HepG2 (cell line): ENCODE measurements around the gene ITCH. TPM values are rescaled to one million over a fixed set of nuclear protein-coding genes. Genes with fewer than 3 reads are reported as not detected.
"Not testable (repeated sequence)": the region's sequence is repeated elsewhere in the genome, so short reads cannot be mapped to it uniquely, and the experiment has no call there.

Experiments
- ATAC-seq: fragments of 200-7000 bp; cut with Tn5 transposase; 3 replicates; pipeline ENCODE4 v1.9.1; 2020; ENCODE audit warnings: mild to moderate bottlenecking, moderate library complexity
- BruUV-seq: library from RNA; stranded (reverse); fragments of 400-500 nt; replicated peaks from 2 replicates; lab custom pipeline; 2021; lab: Mats Ljungman, UMichigan
- CTCF ChIA-PET: fragments of 300-600 bp; formaldehyde crosslinking; extraction: SDS; loops from one replicate; lab custom pipeline; 2021; ENCODE audit warnings: low total read pairs, inconsistent platforms, low intra/inter-chr PET ratio; lab: Yijun Ruan, JAX
- POLR2A ChIA-PET: fragments of 350-600 bp; sonication (Branson Sonifier 250); formaldehyde crosslinking; loops from one replicate; lab custom pipeline; 2020; ENCODE audit warnings: antibody characterized with exemption, inconsistent platforms; lab: Yijun Ruan, JAX
- DNase-seq: peaks from one replicate; pipeline ENCODE4 v3.0.0-alpha.2; 2015; ENCODE audit warnings: low spot score
- FAIRE-seq: peaks from 3 replicates; lab custom pipeline; 2011; peaks lifted over from hg19 to GRCh38; lab: Jason Lieb, UNC
- H2AFZ ChIP-seq: one replicate; pipeline ENCODE4 v1.6.1; 2011; ENCODE audit warnings: low read length, inconsistent platforms
- H3K27ac ChIP-seq: fragments of 300-600 bp; 3 replicates; pipeline ENCODE4 v1.8.0; 2011; ENCODE audit warnings: mixed run types, mild to moderate bottlenecking, mixed read lengths, low read length, inconsistent platforms; ENCODE audit not compliant: insufficient read depth; ENCODE audit errors: extremely low read length
- H3K27me3 ChIP-seq, 2 experiments: fragments of 200-600 bp in 1 of 2; 2 replicates in 1 of 2; 3 replicates in 1 of 2; pipeline versions ENCODE4 v1.6.0 to v1.8.0; 2011; ENCODE audit warnings: low read length in 2 of 2, mild to moderate bottlenecking in 2 of 2, moderate library complexity in 2 of 2, inconsistent platforms in 1 of 2; ENCODE audit not compliant: insufficient read depth in 2 of 2, control insufficient read depth in 1 of 2
- H3K36me3 ChIP-seq, 2 experiments: fragments of 200-600 bp in 1 of 2; replicated peaks in 1 of 2; 2 replicates in 1 of 2; 3 replicates in 1 of 2; pipeline versions ENCODE4 v1.5.1 to v1.8.0; 2011; ENCODE audit warnings: low read length in 2 of 2, inconsistent platforms in 1 of 2; ENCODE audit not compliant: insufficient read depth in 2 of 2, control insufficient read depth in 1 of 2
- H3K4me1 ChIP-seq: 2 replicates; pipeline ENCODE4 v1.5.1; 2012; ENCODE audit warnings: low read length, inconsistent platforms; ENCODE audit not compliant: insufficient read depth
- H3K4me2 ChIP-seq: 2 replicates; pipeline ENCODE4 v1.6.0; 2011; ENCODE audit warnings: low read depth, low read length, inconsistent platforms
- H3K4me3 ChIP-seq, 3 experiments: fragments of 200-600 bp in 1 of 3; sonication (generic), shearing (Covaris generic) in 1 of 3; replicated peaks in 1 of 3; 2 replicates each; pipeline ENCODE4 v1.5.1; 2011 to 2016; ENCODE audit warnings: low read length in 3 of 3, inconsistent platforms in 2 of 3, low read depth in 2 of 3, mild to moderate bottlenecking in 2 of 3, control low read depth in 1 of 3, mixed read lengths in 1 of 3; ENCODE audit not compliant: insufficient read depth in 1 of 3
- H3K79me2 ChIP-seq: one replicate; pipeline ENCODE4 v1.6.1; 2011; ENCODE audit warnings: low read length, inconsistent platforms; ENCODE audit not compliant: insufficient read depth
- H3K9ac ChIP-seq: 2 replicates; pipeline ENCODE4 v1.6.0; 2011; ENCODE audit warnings: mild to moderate bottlenecking, low read depth, low read length, inconsistent platforms; ENCODE audit not compliant: insufficient read depth
- H3K9me3 ChIP-seq: 2 replicates; pipeline ENCODE4 v1.5.1; 2012; ENCODE audit warnings: mild to moderate bottlenecking, low read length
- H4K20me1 ChIP-seq: 2 replicates; pipeline ENCODE4 v1.6.0; 2011; ENCODE audit warnings: inconsistent platforms, mild to moderate bottlenecking, low read length, moderate library complexity; ENCODE audit not compliant: insufficient read depth
- ARNT ChIP-seq: fragments of 450-650 bp; IDR thresholded peaks from 2 replicates; pipeline ENCODE4 v1.6.1; 2017
- DMAP1 ChIP-seq: IDR thresholded peaks from 2 replicates; pipeline ENCODE4 v1.6.1; 2016
- HNF4A ChIP-seq: sonication (generic); formaldehyde crosslinking; IDR thresholded peaks from 2 replicates; pipeline ENCODE4 v1.4.0; 2020; ENCODE audit warnings: missing genetic modification reagents
- MIXL1 ChIP-seq: IDR thresholded peaks from 2 replicates; pipeline ENCODE4 v1.6.1; 2016
- SNRNP70 ChIP-seq: fragments of 200-400 bp; formaldehyde crosslinking; IDR thresholded peaks from 2 replicates; pipeline ENCODE4 v1.6.1; 2017; ENCODE audit warnings: mild to moderate bottlenecking, low read depth, low read length, moderate library complexity
- ZNF121 ChIP-seq: sonication (generic); formaldehyde crosslinking; IDR thresholded peaks from 2 replicates; pipeline ENCODE4 v1.5.0; 2020; ENCODE audit warnings: mild to moderate bottlenecking, missing genetic modification reagents
- ZNF746 ChIP-seq: sonication (generic); formaldehyde crosslinking; IDR thresholded peaks from 2 replicates; pipeline ENCODE4 v1.8.0; 2022; ENCODE audit warnings: mild to moderate bottlenecking, missing genetic modification reagents
- ZNF775 ChIP-seq: sonication (generic); formaldehyde crosslinking; IDR thresholded peaks from 2 replicates; pipeline ENCODE4 v1.4.0; 2020; ENCODE audit warnings: missing genetic modification reagents, mild to moderate bottlenecking, moderate library complexity, borderline replicate concordance
- ZSCAN12 ChIP-seq: sonication (generic); formaldehyde crosslinking; IDR thresholded peaks from 2 replicates; pipeline ENCODE4 v1.9.0; 2021; ENCODE audit warnings: mild to moderate bottlenecking, missing genetic modification reagents
- WGBS: methylation state at CpG from one replicate; pipeline ENCODE4 v1.1.6; 2017; ENCODE audit warnings: low lambda C conversion rate; 5-methylcytosine and 5-hydroxymethylcytosine counted together
- in situ Hi-C: cut with HindIII; loops from 2 replicates; pipeline ENCODE4 v1.10.0; 2017; ENCODE audit warnings: low pct_unique_long_range_greater_than_20kb; ENCODE audit not compliant: extremely low pct_ligation_motif_present
- intact Hi-C: fragments of 100-400 bp; cut with micrococcal nuclease; formaldehyde crosslinking; loops from one replicate; pipeline ENCODE4 v1.10.0; 2022; ENCODE audit not compliant: unreplicated experiment
- polyA plus RNA-seq, 8 experiments: library from polyadenylated mRNA; depleted of rRNA in 3 of 8; stranded (reverse) in 7 of 8; unstranded in 1 of 8; fragments of >200 nt; fragmentation: Illumina TruSeq in 4 of 8; extraction: Trizol in 4 of 8; gene quantifications; 2 replicates each; pipeline versions ENCODE4 v1.2.1 to v1.2.3, GENCODE V29; 2011 to 2016; ENCODE audit warnings: low read depth in 4 of 8, missing spikeins in 1 of 8, mixed read lengths in 1 of 8; ENCODE audit not compliant: insufficient read depth in 1 of 8
- total RNA-seq, 5 experiments: library from RNA; depleted of rRNA; stranded (reverse); fragments of >200 nt; fragmentation: Illumina TruSeq; extraction: Trizol; gene quantifications; 2 replicates each; pipeline ENCODE4 v1.2.3, GENCODE V29; 2016; ENCODE audit warnings: low read depth in 1 of 5
- TF ChIP-seq, protein P1 (sequence below): sonication (generic); formaldehyde crosslinking; IDR thresholded peaks from 2 replicates; pipeline ENCODE4 v1.4.0; 2020; ENCODE audit warnings: missing genetic modification reagents
- TF ChIP-seq, protein P2 (sequence below): IDR thresholded peaks from 2 replicates; pipeline ENCODE4 v1.6.1; 2016

Gene ITCH
- total and polyA plus RNA-seq, 2 of the 13 experiments (the other 11 are each of a cell fraction or from before 2014, with no cell fraction given), result 20.5 to 112 TPM

DNA sequence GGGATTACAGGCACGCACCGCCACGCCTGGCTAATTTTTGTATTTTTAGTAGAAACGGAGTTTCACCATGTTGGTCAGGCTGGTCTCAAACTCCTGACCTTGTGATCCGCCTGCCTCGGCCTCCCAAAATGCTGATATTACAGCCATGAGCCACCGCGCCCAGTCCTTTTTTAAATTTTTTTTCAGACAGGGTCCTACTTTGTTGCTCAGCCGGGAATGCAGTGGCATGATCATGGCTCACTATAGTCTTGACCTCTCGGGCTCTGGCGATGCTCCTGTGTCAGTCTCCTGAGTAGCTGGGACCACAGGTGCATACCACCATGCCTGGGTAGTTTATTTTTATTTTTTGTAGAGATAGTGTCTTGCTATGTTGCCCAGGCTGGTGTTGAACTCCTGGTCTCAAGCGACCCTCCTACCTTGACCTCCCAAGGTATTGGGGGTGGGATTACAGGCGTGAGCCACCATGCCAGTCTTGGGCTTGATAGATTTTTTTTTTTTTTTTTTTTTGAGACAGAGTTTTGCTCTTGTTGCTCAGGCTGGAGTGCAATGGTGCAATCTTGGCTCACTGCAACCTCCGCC is 19.9 kb downstream of the ITCH start:
- POLR2A ChIA-PET, result interaction anchor here (0.7 kb wide), 1 partner anchor 20 kb away, joined by 3 read pairs; the partner anchor contains the start of gene ITCH
- FAIRE-seq, intact Hi-C loops, H3K9me3 ChIP-seq, H3K27me3 ChIP-seq, H3K27ac ChIP-seq, H3K4me2 ChIP-seq, ATAC-seq, in situ Hi-C loops, H2AFZ ChIP-seq, H3K4me3 ChIP-seq, DNase-seq, BruUV-seq, CTCF ChIA-PET, H3K9ac ChIP-seq: not testable (repeated sequence)
- Histone ChIP-seq H4K20me1 (peaks cover 44% of the 10 kb centered on the region), H3K36me3 (peaks cover 3 to 28% of the 10 kb centered on the region in 2 experiments; a peak in 4 of 5 replicates), H3K4me1 (peaks cover 42% of the 10 kb centered on the region), H3K79me2 (peaks cover 92% of the 10 kb centered on the region)
- over 99% methylated on average over 14 of the region's 14 CpGs for WGBS
- peak; percentile 70; the same call in 1 of the 2 replicates for TF ChIP-seq ZNF121 (CRISPR knock-in tag)

DNA sequence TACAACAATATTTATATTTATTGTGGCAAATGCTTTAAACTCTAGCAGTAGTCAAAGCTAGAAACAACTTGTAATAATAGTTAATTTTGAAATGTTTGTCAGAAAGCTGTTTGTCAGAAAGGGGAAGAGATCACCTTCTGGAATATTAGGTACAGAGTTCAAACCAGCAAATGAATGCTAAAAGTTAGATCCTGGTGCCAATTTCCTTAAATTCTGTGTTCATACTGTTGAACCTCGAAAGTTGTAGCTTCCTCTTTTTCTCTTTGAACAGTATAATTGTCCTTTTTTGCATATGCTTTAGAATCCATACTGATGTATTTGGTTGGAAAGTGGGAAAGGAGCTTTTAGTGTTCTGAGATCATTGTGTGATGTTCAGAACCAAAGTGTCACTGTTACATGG is 22.4 kb downstream of the ITCH start:
- DNase-seq, result no peak
- Histone ChIP-seq H4K20me1 (peaks cover 48% of the 10 kb centered on the region), H2AFZ (no peak overlapping the region), H3K79me2 (peaks cover 94% of the 10 kb centered on the region), H3K4me1 (peaks cover 52% of the 10 kb centered on the region), H3K9me3 (no peaks in the 10 kb centered on the region), H3K27ac (peak overlapping the region; percentile 3), H3K4me2 (peak overlapping the region; percentile 5), H3K27me3 (no peaks in the 10 kb centered on the region), H3K9ac (no peak overlapping the region), H3K4me3 (no peak overlapping the region), H3K36me3 (peaks cover 4 to 39% of the 10 kb centered on the region in 2 experiments; a peak in 4 of 5 replicates)
- in situ Hi-C loops, result no loop called here
- POLR2A ChIA-PET, result interaction anchor here (1.2 to 2.6 kb wide), 3 partner anchors 9 to 23 kb away, joined by 3 to 8 read pairs (median 4); partner anchors contain the start of gene ITCH
- no peak for ATAC-seq
- FAIRE-seq, result no peak
- WGBS, result 74% methylated on average over 1 of the region's 1 CpG
- BruUV-seq, result no TSS peak
- CTCF ChIA-PET, result no interaction called here
- intact Hi-C loops, result no loop called here
- no peak for TF ChIP-seq ARNT
- TF ChIP-seq MIXL1 (CRISPR knock-in tag), result 0 out of 2 replicates have a peak, but pooled peaks have one; percentile 7
- TF ChIP-seq HNF4A, result peak; percentile 35; the same call in 1 of the 2 replicates
- no peak for TF ChIP-seq ZSCAN12 (CRISPR knock-in tag)
- no peak for TF ChIP-seq SNRNP70
- TF ChIP-seq ZNF775 (CRISPR knock-in tag), result no peak
- TF ChIP-seq ZNF746 (CRISPR knock-in tag), result no peak
- TF ChIP-seq, protein P1, sequence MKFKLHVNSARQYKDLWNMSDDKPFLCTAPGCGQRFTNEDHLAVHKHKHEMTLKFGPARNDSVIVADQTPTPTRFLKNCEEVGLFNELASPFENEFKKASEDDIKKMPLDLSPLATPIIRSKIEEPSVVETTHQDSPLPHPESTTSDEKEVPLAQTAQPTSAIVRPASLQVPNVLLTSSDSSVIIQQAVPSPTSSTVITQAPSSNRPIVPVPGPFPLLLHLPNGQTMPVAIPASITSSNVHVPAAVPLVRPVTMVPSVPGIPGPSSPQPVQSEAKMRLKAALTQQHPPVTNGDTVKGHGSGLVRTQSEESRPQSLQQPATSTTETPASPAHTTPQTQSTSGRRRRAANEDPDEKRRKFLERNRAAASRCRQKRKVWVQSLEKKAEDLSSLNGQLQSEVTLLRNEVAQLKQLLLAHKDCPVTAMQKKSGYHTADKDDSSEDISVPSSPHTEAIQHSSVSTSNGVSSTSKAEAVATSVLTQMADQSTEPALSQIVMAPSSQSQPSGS (CRISPR knock-in tag), result 0 out of 2 replicates have a peak, but pooled peaks have one; percentile 22
- no peak for TF ChIP-seq DMAP1
- TF ChIP-seq, protein P2, sequence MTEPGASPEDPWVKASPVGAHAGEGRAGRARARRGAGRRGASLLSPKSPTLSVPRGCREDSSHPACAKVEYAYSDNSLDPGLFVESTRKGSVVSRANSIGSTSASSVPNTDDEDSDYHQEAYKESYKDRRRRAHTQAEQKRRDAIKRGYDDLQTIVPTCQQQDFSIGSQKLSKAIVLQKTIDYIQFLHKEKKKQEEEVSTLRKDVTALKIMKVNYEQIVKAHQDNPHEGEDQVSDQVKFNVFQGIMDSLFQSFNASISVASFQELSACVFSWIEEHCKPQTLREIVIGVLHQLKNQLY, result peak; percentile 18; the same call in 1 of the 2 replicates
